C4-2B (cell line): ENCODE results near the gene PDHA2.

Source experiments
- CTCF ChIP-seq: fragments of 450-650 bp; conservative IDR thresholded peaks from 2 replicates; pipeline ENCODE4 v1.5.1; 2017; ENCODE audit warnings: mild to moderate bottlenecking
- ZFX ChIP-seq: fragments of 450-650 bp; IDR thresholded peaks from 2 replicates; pipeline ENCODE4 v1.6.1; 2017

- TF ChIP-seq CTCF: no peak
- no peak for TF ChIP-seq ZFX
Observed at GRCh38 chr4:95867919-95868318, 28.0 kb downstream of the PDHA2 start.
